GM18861 (cell line): ENCODE measurements around the gene SHISA7.
"Not testable (repeated sequence)": the region's sequence is repeated elsewhere in the genome, so short reads cannot be mapped to it uniquely, and the experiment has no call there.

Experiments
- ATAC-seq: cut with Tn5 transposase; IDR thresholded peaks from one replicate; pipeline ENCODE4 v1.9.1; 2021; ENCODE audit not compliant: unreplicated experiment

Gene SHISA7

DNA sequence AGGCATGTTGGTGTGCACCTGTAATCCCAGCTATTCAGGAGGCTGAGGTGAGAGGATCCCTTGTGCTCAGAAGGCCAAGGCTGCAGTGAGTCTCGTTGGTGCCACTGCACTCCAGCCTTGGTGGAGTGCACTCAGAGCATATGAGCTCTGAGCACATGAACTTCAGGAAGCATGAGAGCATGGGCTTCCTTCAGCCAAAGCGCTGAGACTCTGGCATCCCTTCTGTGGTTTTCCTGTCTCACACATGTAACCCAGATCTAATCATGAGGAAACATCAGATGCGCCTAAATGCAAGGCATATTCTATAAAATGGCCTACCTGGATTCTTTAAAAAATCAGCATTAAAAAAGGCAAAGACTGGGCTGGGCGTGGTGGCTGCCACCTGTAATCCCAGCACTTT lies 21.8 kb downstream of the SHISA7 start:
- not testable (repeated sequence) for ATAC-seq

DNA sequence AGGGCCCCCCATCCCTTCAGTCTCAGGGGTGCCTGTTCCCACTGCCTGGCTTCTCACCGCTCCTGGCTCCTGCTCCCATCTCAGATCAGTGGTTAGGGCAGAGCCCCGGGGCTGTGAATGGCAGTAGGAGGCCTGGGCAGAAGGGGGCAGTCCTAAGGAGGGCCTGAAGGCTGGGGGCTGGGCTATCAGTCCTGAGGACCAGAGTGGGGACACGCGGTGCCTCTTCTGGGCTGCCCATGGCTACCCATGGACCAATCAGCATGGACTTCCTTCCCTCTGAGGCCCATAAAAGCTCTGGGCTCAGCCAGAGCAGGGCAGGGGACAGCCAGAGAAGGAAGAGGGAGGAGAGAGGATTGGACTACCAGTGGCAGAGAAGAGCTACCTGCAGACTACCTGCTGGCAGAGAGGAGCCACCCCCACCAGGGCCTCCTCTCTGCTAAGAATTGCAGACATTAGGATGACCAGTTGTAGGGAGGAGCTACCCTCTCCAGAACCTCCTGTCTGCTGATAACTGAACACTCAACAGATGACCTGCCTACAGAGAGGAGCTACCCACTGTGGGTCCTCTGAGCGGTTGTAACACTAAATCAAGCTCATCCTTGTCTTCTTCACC lies 23.4 kb downstream of the SHISA7 start:
- ATAC-seq = no peak

DNA sequence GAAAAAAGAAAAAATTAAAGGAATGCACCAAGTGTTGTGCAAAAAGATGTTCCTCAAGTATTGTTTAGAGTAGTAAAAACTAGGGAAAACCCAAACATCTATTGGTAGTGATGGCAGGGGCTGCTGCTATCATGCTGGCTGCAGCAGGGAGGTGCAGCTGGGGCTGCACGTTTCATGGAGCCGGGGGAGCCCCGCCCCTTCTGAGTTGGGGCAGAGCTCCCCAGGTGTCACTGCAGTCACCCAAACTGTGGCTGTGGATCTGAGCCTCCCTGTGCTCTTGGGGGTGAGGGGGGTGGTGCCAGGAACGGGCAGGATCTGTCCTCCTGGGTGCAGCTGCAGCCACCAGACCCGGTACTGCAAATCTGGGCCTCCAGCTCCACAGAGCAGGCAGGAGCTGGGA lies 24.0 kb downstream of the SHISA7 start:
- ATAC-seq = no peak

DNA sequence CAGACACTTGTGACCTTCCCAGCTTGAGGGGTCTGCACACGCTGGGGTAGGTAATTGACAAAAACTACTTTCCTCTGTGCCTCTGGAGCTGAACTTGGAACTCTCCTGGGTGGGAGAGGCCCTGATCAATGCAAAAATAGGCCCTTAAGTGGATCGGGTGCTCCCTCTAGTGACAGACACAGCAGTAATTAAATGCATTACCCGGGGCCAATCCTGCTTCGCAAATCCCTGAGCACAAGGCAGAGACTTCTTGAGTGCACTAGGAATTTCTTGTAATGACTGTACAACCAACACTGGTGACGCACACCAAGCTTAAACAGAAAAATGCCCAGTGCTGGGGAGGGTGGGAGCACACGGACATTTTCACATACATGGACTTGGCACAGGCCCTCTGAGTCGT lies 24.9 kb downstream of the SHISA7 start:
- ATAC-seq = no peak

DNA sequence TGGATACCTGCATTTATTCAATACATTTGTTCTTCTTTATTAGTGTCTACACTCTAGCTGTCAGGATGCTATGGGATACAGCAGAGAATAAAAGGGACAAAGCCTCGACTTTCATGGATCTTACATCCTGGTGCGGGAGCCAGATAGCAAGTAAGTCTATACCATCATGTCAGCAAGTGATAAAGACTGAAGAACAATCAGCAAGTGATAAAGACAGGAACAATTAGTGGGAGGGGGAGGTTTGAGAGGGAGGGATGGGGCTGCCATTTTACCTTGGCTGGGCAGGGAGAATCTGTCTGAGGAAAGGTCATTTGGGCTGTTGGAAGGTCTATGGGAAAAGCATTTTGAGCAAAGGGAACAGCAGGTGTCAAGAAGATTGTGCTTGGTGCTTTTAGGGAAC lies 32.9 kb downstream of the SHISA7 start:
- ATAC-seq = no peak

DNA sequence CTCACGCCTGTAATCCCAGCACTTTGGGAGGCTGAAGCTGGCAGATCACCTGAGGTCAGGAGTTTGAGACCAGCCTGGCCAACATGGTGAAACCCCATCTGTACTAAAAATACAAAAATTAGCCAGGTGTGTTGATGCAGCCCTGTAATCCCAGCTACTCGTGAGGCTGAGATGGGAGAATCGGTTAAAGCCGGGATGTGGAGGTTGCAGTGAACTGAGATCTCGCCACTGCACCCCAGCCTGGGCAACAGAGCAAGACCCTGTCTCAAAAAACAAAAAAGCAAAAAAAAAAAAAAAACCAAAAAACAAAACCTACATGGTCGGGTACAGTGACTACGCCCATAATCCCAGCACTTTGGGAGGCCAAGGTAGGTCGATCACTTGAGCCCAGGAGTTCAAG lies 33.9 kb downstream of the SHISA7 start:
- not testable (repeated sequence) for ATAC-seq

DNA sequence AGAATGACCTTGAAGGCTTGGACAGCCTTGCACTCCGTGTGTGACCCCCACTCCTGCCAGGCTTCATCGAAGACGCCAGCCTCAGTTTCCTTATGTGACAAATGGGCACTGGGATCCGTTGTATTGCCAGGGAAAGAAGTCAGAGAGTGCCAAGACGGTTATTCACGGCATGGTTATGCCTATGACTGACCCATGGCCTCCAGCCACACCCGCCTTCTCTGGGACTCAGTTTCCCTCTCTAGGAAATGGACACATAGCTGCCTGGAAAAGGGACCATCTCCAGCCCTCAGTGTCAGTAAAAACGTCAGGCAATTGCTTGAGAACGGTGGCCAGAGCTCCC lies 34.6 kb downstream of the SHISA7 start:
- ATAC-seq = no peak

DNA sequence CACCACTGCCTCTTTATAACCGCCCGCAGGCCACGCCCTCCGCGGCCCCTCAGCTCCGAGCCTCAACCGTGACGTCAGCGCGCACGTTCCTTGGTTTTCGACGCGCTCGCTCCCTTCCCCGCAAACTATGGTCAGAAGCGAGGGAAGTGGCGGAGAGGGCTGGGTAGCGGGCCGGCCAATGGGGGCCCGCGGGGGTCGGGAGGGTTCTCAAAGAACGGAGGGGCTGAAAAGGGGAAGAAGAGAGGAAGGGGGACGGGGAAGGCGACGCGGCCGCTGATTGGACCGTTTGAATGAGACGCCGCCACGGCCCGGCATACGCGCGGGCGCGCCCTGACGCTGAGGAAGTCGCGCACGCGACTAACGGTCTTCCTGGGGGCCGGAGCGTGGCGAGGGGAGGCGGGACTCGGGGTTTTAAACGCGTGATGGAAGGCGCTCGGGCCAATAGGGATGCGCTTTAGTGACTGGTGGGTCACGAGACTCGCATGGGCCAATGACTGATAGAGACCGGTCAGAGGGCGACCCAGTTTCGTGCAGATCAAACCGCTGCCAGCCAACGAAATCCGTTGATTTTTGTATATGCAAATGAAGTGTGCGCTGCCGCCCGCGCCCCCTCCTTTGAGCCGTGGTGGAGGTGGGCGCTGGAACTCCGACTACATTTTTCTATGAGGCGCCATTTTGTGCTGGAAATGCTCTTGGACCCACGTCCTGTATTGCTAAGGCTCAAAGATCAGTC lies 35.1 kb downstream of the SHISA7 start:
- peak; percentile 66 for ATAC-seq

DNA sequence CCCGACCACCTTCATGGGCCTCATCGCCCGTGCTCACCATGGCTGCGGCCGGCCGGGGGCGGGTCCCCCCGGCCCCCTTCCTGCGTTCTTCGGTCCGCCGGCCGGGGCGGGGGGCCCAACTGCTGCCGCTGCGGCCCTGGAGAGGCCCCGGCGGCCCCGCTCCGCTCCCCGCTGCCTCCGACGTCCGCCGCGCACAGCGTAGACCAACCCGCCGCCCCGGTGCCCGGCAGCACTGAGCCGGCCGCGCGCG lies 35.6 kb downstream of the SHISA7 start, which contains the start of gene UBE2S:
UBE2S (minus strand) TSS at position 239 of the 250 bp plus-strand sequence; CDS start at position 40, 199 bp downstream.
- peak; percentile 59 for ATAC-seq

DNA sequence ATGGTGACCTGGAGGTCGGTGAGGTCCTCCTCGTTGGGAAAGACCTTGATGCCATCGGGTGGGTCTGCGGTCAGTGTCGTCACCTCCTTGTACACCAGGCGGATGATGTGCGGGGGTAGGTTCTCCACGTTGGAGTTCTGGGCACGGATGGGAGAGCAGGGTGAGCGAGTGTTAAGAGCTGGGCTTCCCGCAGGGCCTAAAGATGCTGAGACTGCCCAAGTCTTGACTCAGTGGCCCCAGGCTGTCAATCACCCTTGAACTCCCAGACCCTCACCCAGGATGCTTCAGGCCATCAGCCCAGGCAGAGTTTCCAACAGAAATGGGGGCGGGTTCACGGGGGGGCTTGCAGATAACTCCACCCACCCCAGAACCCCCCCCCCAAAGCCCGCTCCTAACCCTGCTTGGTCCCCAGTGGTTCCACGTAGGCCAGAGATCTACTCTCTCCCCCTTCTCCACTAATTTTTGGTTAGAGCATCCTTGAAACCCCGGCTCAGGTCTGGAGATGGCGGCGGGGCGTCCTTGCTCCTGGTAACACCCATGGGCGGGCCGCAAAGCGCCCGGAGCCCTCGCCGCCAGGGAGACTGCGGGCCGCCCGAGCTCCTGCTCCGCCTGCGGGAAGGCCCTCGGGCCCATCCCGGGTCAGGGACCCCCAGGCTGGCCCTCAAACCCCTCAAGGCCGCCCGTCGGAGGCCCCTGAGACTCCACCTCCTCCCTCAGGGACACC lies 36.1 kb downstream of the SHISA7 start:
- ATAC-seq = no peak

DNA sequence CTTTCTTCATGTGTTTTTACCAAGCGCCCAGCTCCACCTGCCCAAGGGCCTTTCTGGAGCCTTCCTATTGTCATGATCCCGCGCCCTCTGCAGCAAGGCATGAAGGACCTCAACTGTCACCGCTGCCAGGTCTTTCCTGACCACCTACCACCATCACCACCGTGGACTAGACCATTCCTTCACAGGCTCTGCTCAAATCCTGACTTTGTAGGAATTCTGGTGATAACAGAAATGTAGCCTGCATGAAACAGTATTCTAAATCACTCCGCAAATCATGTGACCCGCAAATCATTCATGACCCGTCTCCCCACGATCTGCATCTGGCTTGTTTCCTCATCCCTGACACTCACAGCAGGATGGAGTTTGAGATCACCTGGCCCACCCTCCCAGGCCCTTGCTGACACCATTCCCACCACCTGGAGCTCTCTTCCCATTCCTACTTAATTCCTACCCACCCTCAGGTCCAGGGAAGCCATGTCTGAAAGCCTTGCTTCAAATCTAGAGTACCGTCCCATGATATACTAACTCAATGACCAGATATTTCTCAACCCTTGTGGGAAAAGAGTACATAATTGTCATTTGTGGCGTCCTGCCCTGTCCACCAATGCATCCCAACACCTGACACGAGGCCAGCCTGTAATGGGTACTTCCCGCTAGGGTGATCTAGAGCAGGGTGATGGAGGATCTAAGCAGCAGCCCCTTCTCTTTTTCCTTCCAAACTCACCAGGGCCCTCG lies 36.8 kb downstream of the SHISA7 start:
- ATAC-seq = no peak

DNA sequence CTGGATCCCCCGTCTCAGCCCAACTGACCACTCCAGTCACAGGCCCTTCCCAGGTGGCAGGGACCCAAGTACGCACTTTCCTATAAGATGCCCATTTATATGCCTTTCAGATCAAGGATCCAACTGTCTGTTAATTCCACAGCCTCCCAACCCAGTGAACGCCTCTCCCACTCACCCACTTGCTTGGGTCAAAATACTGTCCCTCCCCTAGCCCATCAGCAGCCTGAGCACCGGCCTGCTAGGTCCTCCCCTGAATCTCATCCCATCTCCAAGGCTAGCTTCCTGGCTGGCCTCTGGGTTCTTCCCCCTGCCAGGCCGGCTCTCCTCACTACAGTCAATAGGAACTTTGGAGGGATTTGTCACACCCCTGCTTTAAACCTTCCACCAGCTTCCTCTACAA lies 37.5 kb downstream of the SHISA7 start:
- ATAC-seq = no peak

DNA sequence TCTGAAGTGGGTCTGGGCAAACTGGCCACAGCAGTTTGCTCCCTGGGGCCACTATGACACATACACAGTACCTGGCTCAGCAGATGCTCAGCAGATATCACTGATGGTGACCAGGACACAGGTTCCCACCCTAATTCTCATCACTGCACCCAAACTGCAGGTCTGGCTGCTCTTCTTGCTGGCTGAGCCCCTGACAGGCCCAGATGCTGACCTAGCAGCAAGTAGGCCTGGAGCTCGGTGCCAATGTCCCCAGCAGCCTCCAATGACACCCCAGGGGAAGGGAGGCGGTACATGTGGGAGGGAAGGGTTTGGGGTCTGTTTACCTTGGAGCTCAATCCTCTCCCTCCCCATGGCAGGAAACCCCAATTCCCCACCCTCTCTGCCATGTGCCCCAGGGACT lies 40.6 kb downstream of the SHISA7 start:
- no peak for ATAC-seq

DNA sequence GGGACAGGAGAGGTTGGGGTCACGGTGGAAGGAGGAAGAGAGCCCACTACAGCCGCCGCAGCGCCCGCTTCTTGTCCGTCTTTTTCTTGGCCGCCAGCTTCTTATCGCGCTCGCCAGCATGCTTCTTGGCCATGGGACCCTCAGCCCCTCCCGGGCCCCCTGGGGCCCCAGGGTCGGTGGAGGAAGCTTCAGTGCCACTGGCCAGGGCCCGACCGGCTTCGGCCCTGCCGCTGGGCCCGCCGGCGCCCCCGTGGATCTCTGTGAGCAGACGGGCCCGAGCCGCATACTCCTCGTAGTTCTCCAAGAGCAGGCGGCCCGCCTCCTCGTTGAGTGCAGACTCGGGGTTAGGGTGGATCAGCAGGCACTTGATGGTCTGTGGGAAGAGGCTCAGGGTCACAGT lies 41.7 kb downstream of the SHISA7 start:
- not testable (repeated sequence) for ATAC-seq

DNA sequence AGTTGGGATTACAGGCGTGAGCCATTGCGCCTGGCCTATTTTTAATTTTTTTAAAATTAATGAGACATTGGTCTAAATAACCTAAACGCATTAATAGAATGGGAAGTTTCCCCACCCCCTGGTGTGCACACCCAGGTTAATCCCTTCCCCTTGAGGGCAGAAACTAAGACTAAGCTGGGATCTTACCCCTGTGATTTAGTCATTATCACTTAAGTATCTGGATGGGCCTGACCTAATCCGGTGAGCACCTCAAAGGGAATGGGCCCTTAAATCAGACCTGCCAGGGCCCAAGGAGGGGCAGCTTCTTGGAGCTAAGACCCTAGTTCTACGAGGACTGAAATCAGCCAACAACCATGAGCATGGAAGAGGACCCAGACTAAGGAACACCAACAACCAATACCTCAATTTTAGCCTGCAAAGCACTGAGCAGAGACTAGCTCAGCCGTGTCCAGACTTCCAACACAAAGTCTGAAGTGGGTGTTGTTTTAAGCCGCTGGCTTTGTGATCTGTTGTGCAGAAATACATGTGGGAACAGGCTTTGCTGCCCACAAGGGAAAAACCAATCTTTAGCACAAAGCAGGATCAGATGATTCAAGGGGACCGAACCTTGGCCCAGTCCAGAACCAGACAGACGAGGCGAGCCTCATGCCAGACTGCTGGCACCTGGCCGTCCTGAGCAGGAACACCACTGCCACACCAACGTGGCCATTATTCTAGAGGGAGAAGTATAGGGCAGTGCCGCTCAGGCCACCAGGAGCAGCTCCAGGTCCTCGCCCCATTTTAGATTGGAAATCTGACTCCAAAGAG lies 42.6 kb downstream of the SHISA7 start:
- no peak for ATAC-seq

DNA sequence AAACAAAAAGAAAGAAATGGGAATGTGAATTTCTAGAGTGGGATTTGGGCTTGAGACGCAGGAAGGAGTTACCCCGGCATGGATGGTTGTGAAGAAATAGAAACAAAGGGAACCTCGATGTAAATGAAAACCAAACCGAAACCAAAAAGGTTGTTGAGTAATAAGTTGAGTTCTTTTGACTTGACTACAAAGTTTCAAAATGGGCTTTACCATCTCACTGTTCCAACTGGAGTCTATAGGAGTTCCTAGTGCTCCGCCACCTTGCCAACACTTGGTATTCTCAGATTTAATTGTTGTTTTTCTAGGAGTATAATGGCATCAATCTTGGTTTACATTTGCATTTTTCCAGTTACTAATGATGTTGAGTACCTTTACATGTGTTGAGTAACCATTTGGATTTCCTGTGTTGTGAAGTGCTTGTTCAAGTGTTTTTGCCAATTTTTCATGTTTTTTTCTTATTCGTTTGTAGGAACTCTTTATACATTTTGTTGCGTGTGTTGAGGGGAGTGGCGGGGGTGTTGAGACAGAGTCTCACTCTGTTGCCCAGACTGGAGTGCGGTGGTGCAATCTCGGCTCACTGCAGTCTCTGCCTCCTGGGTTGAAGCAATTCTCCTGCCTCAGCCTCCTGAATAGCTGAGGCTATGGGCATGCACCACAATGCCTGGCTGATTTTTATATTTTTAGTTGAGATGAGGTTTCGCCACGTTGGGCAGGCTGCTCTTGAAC lies 44.7 kb downstream of the SHISA7 start:
- ATAC-seq = no peak

DNA sequence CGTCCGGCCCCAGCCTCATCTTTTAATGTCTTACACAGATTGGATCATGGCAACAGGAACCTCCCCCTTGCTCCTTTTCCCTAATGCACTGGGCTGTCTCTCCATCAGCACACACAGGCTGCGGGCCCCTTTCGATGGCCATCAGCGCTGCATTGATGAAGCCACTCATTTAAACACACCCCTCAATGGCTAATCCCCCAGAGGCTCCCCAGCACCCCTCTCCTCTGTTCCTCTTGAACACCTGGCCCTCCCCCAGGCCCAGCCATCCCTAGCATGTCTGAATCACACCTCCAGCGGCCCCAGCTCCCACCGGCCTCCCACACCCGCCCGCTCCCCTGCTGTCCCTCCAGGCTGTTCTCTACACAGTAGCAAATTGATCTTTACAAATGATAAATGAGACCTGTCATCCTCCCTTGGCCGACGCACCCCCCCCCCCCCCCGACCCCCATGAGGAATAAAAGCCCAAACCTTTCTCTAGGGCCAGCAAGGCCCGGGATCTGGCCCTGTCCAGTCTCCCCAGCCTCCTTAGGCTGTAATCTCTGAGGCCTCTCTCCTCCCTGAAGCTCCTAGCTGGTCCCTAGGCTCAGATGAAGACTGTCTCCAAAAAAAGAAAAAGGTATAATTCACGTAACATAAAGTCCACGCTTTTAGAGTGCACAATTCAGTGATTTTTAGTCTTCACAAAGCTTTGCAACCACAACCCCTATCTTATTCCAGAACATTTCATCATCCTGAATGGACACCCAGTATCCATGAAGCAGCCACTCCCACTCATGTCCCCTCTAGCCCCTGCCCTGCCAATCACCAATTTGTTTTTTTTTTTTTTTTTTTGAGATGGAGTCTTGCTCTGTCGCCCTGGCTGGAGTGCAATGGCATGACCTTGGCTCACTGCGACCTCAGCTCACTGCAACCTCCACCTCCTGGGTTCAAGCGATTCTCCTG lies 50.0 kb downstream of the SHISA7 start:
- ATAC-seq = no peak

DNA sequence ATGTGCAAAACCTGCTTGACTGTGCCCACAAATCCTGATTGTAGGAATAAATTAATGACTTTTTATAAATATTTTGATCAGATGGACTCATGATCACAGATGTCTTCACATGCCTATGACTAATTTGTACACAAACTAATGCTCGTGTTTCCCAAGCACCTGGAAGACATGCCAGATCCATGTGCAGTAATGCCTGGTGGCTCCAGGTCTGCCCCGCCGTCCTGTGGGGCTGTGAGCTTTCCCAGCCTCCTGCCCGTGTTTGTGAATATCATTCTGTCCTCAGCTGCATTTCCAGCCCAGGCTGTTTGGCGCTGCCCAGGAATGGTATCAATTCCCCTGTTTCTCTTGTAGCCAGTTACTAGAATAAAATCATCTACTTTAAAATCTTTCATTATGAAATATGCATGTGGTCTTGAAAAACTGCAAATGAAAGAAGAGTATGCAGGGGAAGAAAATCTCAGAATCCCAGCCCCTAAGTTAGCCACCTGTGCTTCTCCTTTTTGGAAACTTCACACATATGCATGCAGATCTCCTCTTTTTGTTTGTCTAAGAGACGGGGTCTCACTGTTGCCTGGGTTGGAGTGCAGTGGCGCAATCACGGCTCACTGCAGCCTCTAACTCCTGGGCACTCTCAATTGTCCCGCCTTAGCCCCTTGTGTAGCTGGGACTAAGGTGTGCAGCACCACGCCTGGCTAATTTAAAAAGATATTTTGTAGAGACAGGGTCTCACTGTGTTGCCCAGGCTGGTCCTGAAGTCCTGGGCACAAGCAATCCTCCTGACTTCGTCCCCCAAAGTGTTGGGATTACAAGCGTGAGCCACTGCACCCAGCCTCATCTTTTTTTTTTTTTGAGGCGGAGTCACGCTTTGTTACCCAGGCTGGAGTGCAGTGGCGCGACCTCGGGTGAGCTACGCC lies 51.1 kb downstream of the SHISA7 start:
- no peak for ATAC-seq
